Tibial nerve (tissue), 4 donors: Measurements from ENCODE around the gene COL6A3.

Experiments used
- EP300 ChIP-seq, 2 donors: sonication (generic); formaldehyde crosslinking; IDR thresholded peaks; one replicate each; pipeline ENCODE4 v1.6.1; 2017; ENCODE audit warnings: antibody characterized with exemption in 2 of 2, mild to moderate bottlenecking in 1 of 2
- POLR2A ChIP-seq, 2 donors: fragments of 450-650 bp; IDR thresholded peaks; one replicate each; pipeline ENCODE4 v1.6.1; 2017; ENCODE audit warnings: antibody characterized with exemption in 2 of 2, mild to moderate bottlenecking in 2 of 2, moderate library complexity in 2 of 2
- TF ChIP-seq, protein P1 (sequence below), 5 experiments: fragments of 200-600 bp in 3 of 5; fragments of 450-650 bp in 2 of 5; sonication (generic) in 3 of 5; IDR thresholded peaks; one replicate each; pipeline ENCODE4 v1.5.1; 2016 to 2019; ENCODE audit warnings: antibody characterized with exemption in 5 of 5, mild to moderate bottlenecking in 3 of 5, moderate library complexity in 2 of 5

DNA sequence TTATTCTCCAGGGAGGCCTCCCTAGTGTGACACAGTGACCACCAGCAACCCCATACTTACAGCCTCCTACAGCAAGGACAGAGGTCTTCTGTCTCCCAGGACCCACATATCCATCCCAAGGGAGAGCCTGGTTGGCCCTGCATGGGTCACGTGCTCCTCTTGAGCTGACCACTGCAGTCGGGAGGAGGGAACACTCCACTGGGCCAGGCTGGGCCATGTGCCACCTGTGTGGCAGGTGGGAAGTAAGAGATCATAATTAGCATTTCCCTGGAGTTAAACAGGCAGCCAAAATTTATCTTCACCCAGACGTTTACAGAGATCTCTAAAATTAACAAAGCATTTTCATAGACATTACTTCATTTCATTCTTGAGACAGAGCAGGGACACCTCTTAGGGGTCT is 39.7 kb upstream of the COL6A3 start:
- TF ChIP-seq, protein P1, sequence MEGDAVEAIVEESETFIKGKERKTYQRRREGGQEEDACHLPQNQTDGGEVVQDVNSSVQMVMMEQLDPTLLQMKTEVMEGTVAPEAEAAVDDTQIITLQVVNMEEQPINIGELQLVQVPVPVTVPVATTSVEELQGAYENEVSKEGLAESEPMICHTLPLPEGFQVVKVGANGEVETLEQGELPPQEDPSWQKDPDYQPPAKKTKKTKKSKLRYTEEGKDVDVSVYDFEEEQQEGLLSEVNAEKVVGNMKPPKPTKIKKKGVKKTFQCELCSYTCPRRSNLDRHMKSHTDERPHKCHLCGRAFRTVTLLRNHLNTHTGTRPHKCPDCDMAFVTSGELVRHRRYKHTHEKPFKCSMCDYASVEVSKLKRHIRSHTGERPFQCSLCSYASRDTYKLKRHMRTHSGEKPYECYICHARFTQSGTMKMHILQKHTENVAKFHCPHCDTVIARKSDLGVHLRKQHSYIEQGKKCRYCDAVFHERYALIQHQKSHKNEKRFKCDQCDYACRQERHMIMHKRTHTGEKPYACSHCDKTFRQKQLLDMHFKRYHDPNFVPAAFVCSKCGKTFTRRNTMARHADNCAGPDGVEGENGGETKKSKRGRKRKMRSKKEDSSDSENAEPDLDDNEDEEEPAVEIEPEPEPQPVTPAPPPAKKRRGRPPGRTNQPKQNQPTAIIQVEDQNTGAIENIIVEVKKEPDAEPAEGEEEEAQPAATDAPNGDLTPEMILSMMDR (IDR thresholded peaks at IDR 0.05), result no peak
- TF ChIP-seq POLR2A (IDR thresholded peaks at IDR 0.05) (no peak), EP300 (IDR thresholded peaks at IDR 0.05) (no peak)
